Rectal smooth muscle tissue (tissue), 1 donor: ENCODE measurements around the gene LRP2.

Source experiments
- H3K27ac ChIP-seq: one replicate; pipeline ENCODE4 v1.7.0; 2013; ENCODE audit warnings: low read depth, low read length, inconsistent platforms
- H3K27me3 ChIP-seq: one replicate; pipeline ENCODE4 v1.7.0; 2013; ENCODE audit warnings: low read length; ENCODE audit not compliant: control insufficient read depth, insufficient read depth
- H3K36me3 ChIP-seq: one replicate; pipeline ENCODE4 v1.7.0; 2013; ENCODE audit warnings: low read length; ENCODE audit not compliant: control insufficient read depth, insufficient read depth
- H3K4me1 ChIP-seq: one replicate; pipeline ENCODE4 v1.7.0; 2013; ENCODE audit warnings: low read length; ENCODE audit not compliant: control insufficient read depth, insufficient read depth
- H3K4me3 ChIP-seq: one replicate; pipeline ENCODE4 v1.7.0; 2013; ENCODE audit warnings: low read length
- H3K9ac ChIP-seq: one replicate; pipeline ENCODE4 v1.7.0; 2013; ENCODE audit warnings: low read length

Gene LRP2

GRCh38 chr2:169077674-169078240, 284.6 kb downstream of the LRP2 start:
- no peak overlapping the region for H3K9ac ChIP-seq
- no peaks in the 10 kb centered on the region for H3K4me1 ChIP-seq
- no peak overlapping the region for H3K27ac ChIP-seq
- H3K36me3 ChIP-seq, result no peaks in the 10 kb centered on the region
- no peaks in the 10 kb centered on the region for H3K27me3 ChIP-seq
- no peak overlapping the region for H3K4me3 ChIP-seq
